Inflammatory macrophage treated with lipopolysaccharide for 4 hours (primary cell): ENCODE data around the gene PABPC4L.
"Not testable (repeated sequence)": the region's sequence is repeated elsewhere in the genome, so short reads cannot be mapped to it uniquely, and the experiment has no call there.

ENCODE experiments used
- DNase-seq: peaks from one replicate; pipeline ENCODE4 v3.0.0-alpha.2; 2020

PABPC4L gene

DNA sequence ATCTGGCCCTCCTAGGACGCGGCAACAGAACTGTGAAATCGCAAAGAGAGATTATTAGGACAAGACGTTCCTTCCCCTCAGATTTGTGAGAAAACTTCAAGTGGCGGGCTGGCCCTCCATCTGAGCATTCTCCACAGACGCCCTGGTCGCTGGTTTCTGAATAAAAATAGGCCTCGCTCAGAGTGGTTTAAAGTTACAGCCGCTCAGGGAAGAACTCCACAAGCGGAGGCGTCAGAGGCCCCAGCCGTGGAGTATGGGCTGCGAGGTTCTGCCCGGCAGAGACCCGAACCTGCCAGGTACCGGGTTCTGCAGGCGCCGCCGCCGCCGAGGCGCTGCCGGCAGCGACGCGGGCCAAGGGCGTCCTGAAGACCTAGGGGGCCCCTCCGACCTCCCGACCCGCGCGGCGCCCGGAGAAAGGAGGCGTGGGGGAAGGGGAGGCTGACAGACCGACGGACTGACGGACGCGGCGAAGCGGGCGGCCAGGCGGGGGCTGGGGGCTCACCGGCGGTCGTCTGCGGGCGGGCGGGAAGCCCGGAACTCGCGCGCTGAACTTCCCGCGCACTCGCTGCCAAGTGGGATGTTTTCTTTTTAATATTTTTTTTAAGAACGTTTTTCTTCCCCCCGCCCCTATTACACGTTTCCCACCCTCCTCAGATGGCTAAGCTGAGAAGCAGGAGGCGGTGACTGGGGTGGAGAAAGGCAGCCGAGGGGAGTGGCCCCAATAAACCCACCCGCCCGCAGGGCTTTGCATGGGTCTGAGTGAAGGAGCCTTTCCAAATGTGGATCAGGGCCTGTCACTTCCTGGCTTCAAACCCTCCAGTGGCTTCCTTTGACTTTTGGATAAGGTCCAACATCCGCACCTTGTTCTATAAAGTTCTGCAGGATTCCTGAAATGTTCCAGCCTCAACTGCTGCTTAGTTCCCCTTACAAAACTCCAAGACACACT lies at the start of gene PABPC4L:
Gene PABPC4L, minus strand, starts transcription at position 574 of the 946 bp plus-strand sequence. CDS start 770 bp downstream, outside the sequence.
- no peak for DNase-seq

DNA sequence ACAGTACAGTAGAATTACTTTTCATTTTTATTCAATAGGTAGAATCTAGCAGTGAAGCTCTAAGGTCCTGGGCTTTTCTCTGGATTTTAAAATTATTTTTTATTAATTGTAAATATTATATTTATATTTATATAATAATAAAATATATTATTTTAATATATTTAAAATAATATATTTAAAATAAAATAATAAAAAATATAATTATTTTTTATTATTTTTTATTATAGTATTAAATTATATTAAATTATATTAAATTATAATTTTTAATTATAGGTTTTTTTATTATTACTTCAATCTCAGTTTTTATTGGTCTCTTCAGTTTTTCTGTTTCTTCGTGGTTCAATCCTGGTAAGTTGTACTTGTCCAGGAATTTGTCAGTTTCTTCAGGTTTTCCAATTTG lies 49.7 kb upstream of the PABPC4L start:
- DNase-seq: no peak

DNA sequence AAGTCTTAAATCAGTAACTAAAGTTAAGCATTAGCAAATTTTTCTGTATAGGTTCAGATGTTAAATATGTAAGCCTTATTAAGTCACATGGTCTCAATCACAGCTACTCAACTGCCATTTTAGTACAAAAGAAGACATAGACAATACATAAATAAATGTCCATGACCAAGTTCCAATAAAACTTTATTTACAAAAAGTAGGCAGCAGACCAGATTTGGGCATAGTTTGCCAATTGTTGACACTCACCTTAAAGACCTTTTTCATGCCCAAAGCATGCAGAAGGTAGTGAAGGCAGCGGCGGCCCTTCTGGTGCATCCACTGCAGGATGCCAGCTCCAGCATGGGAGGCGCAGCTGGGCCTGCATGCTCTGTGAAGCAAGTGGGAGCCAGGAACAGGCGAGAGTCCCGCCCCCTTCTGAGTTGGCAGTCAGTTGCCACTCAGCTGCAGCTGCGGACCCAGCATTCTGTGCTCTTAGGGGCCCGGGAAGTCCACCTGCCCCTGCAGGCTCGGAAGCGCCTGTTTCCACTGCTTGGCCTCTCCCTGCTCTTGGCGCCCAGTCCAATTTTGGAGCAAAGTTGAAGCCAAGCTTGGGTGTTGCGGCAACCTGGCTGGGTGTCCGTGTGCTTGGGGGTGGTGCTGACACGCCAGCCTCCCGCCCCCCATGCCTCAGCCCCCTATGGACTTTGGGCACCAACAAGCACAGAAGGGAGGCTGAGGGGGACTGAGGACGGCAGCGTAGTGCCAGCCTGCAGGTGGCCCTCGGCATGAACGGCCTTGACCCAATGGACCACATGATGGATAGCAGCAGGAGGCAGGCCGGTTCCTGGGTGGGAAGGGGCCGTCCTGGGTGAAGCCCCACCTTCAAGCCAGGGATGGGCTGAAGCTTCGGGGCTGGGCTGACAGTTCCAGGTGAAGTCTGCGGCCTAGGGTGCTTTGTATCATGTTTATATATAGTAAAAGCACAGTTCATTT lies 42.4 kb upstream of the PABPC4L start:
- DNase-seq: no peak

DNA sequence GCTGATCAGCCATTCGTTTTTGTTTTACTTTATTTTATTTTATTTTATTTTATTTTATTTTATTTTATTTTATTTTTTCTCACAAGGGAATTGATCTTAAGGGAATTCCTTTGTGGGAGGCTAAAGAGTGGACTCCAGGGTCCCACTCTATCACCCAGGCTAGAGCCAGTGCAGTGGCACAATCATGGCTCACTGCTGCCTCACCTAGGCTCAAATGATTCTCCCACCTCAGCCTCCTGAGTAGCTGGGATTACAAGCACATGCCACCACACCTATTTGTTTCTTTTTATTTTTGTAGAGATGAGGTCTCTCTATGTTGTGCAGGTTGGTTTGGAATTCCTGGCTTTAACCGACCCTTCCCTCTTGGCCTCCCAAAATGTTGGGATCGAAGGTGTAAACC lies 17.5 kb upstream of the PABPC4L start:
- DNase-seq: no peak

DNA sequence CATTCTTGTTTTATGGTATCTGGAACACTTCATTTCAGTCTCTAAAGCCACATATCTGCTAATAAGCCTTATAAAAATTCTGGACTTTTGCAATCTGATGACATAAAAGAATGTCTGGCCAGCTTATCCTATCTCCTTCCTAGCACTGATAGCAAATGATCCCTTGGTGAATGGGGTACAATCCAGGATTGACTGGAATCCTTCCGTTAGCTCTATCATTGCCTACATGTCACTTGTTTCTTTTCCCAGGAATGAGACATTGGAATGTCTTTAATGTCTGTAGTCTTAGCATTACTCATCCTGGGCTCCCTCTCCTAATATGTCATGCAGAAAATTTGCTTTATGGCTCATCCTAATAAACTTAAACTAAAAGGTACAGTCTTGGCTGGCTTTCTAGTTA lies 14.8 kb upstream of the PABPC4L start:
- no peak for DNase-seq

DNA sequence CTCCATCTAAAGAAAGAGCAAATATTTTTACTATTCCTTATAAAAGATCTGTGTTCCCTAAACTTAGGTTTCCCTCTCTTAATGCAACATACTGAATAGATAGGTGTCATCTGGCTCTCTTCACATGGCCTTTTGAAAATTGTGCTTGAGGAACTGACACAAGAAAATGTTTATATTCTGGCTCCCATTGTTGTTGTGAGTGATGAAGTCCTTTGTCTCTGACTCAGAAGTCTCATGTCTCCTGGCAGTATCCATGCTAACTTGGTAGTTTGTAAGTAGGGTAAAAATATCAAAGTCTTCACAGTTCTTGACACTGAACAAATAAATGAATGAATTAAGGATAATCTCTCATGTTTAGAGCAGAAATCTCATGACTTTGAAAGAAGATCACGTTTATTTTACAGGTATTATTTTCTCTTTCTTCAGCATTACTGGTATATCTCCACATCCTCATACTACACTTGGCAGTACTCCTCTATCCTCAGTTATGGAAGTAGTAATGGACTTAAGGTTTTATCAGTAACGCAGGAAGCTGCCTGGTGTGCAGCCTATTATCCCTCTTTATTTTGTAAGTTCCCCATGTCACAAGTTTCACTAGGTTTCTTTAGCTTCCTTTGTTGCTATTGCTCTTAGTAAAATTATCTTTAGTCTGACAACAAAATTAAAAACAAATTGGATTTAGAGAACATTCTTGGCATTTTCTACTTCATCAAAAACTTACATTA lies 14.2 kb upstream of the PABPC4L start:
- no peak for DNase-seq

DNA sequence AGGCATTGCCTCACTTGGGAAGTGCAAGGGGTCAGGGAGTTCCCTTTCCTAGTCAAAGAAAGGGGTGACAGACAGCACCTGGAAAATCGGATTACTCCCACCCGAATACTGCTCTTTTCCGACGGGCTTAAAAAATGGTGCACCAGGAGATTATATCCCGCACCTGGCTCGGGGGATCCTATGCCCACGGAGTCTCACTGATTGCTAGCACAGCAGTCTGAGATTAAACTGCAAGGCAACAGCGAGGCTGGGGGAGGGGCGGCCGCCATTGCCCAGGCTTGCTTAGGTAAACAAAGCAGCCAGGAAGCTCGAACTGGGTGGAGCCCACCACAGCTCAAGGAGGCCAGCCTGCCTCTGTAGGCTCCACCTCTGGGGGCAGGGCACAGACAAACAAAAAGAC lies 6.4 kb upstream of the PABPC4L start:
- DNase-seq: not testable (repeated sequence)

DNA sequence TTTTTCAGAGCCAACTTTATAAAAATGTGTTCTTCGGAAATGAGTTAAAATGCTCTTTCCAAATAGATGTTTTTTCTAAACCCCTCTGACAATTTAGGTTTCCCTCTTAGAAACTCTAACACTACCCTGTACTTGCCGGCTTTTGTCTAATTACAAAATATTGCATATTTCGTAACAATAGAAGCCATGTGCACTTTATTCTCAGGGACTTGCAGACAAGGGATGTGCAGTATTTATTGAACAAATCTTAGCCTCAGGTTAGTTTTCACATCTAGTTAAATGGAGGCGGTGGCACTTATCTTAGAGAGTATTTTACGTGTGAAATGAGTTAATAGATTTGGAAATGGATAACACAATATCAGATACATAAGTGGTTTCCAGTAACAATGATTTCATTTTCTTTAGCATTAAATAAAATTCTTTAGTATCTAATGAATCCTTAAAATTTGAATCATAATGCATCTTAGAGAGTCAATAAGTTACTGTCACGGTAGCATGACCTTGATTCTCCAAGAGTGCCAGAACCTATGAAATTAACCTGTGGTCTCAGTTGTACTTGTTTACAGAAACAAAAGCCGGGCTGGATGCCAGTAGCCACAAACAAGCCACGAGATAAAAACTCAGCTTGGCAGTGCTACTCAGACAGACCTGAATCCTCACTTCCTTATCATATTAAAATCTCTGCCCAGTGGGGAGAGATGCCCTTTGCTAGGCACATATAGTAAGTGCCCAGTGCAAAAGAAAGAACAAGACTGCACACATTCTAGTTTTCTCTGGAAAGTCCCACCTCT lies 772 bp upstream of the PABPC4L start:
- DNase-seq: no peak

DNA sequence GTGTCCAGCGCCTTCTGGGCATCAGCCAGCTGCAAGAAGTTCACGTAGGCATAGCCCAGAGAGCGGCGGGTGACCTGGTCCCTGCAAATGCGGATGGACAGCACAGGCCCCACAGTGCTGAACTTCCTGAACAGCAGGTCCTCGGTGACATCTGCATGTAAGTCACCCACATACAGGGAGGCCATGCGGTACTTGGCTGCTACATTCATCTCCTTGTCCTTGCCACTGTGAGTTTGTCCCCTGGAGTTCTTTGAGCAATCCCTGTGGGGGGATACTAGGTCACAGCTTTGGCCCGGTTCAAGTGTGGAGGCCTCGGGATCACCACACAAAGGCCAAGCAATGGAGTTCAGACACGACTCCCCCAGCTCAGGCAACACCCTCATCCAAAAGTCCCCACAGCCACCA lies 776 bp downstream of the PABPC4L start:
- DNase-seq: no peak

DNA sequence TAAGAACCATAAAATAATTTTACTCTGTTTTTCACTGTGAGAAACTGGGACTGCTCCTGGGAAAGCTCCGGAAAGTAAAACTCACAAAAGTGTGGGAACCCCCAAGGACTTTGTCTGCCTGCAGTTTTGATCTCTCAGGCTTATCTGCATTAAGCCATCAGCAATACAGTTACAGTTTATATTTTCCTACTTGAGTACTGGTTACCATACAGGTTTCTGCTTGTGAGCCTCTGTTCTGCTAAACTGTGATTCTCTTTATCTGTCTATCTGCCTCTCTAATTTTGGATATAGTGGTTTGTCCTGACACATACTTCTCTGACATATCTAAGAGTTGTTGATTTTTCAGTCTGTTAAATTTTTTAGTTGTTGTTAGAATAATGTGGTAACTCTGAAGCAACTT lies 11.6 kb downstream of the PABPC4L start:
- DNase-seq: no peak

DNA sequence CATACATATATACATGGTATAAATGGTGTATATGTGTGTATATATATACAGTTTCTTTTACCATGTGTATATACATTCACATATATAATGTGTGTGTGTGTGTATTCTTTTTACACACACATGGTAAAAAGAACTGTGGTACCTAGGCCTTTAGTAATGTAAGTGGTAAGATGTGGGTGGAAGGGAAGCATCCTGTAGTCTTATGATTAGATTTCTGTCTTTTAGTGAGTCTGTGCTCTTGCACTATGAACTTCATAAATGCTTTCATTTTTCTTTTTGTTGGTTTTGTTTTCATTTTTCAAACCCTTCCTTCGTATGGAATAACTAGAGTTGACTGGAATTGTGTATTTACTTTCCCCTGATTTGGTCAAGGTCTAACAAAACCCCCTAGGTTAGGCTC lies 12.1 kb downstream of the PABPC4L start:
- no peak for DNase-seq

DNA sequence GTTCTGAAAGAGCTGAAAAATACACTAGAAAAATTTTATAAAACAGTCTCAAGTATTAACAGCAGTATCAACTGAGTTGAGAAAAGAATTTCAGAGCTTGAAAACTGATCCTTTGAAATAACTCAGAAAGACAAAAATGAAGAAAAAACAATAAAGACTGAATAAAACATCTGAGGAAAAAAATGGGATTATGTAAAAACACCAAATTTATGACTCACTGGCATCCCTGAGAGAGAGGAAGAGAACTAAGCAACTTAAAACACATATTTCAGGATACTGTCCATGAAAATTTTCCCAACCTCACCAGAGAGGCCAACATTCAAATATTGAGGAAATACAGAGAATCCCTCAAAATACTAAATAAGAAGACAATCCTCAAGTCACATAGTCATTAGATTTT lies 22.9 kb downstream of the PABPC4L start:
- no peak for DNase-seq

DNA sequence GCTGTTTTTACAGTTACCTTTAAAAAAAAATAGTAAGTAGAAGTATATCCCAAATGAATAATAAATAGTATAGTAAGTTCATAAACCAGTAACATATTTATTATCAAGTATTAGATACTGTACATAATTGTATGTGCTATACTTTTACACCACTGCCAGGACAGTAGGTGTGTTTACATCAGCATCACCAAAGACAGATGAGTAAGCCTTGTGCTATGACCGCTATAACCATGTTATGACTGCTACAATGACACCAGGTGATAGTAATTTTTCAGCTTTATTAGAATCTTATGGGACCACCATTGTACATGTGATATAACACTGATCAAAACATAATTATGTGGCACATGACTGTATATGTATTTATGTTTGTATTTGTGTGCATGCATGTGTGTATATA lies 27.3 kb downstream of the PABPC4L start:
- no peak for DNase-seq

DNA sequence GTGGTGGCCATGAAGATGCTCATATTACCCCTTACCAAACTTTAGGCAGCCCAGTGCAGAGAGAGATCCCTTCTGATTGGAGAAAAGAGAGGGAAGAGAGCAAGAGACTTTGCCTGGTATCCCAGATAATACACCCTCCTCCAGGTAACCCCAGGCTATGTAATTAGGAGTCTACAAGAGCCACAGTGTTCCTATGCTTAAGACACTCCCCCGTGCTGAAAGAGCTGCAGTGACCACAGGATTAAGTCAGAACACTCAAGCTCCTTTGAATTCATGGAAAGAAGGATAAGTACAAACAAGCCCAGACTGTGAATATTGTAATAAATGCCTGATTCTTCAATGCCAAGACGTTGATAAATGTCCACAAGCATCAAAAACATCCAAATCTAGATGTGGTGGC lies 41.4 kb downstream of the PABPC4L start:
- DNase-seq: no peak

DNA sequence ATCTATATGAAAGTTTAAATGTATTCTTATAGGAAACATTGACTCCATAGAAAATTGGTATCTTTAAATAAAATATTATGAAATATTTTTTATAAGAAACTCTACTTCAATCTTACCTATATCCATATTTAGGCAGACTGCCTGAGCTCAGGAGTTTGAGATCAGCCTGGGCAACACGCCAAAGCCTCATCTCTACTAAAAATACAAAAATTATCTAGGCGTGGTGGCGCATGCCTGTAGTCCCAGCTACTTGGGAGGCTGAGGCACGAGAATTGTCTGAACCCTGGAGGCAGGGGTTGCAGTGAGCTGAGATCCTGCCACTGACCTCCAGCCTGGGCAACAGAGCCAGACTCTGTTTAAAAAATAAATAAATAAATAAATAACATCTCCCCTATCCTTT lies 47.5 kb downstream of the PABPC4L start:
- DNase-seq: no peak

DNA sequence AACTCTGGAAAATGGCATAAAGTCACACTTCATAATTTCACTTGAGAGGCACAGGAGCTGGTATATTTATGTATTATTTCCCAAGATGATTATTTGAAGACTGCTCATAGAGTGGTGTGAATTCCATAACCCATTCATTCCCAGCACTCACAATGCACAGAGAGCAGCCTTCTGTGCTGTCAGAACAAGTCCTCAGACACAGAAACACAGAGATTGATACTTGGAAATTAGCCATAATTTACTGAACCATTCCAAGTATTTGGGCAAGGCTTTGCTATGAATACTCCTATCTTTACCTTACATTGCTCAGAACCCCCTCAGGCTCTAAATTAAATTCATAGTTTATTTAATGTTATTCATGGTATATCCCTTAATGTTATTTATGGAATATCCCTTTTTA lies 53.6 kb downstream of the PABPC4L start:
- DNase-seq: no peak
